Chondrocyte (in vitro differentiated cells): Measurements from ENCODE around the gene TTLL10. TPM values are rescaled to one million over a fixed set of nuclear protein-coding genes. Genes with fewer than 3 reads are reported as not detected.

Experiments used
- DNase-seq: peaks from one replicate; pipeline ENCODE4 v3.0.0; 2021; ENCODE audit warnings: mixed read lengths, low spot score
- H3K27ac Mint-ChIP-seq: one replicate; pipeline ENCODE4 v1.8.0; 2021; ENCODE audit warnings: mild to moderate bottlenecking, moderate library complexity, mixed read lengths; ENCODE audit not compliant: unreplicated experiment
- H3K27me3 Mint-ChIP-seq: 2 replicates; pipeline ENCODE4 v1.8.0; 2021; ENCODE audit warnings: low read depth, mixed read lengths
- H3K36me3 Mint-ChIP-seq: 2 replicates; pipeline ENCODE4 v1.8.0; 2021; ENCODE audit warnings: low read depth, mixed read lengths
- H3K4me1 Mint-ChIP-seq: 2 replicates; pipeline ENCODE4 v1.8.0; 2021; ENCODE audit warnings: low read depth, mild to moderate bottlenecking, mixed read lengths
- H3K4me3 Mint-ChIP-seq: one replicate; pipeline ENCODE4 v1.8.0; 2021; ENCODE audit warnings: mild to moderate bottlenecking, moderate library complexity, mixed read lengths; ENCODE audit not compliant: unreplicated experiment
- H3K9me3 Mint-ChIP-seq: 2 replicates; pipeline ENCODE4 v1.8.0; 2021; ENCODE audit warnings: low read depth, mixed read lengths
- total RNA-seq: library from RNA; stranded (reverse); gene quantifications from 3 replicates; pipeline ENCODE4 v1.2.1, GENCODE V29; 2021
- TF ChIP-seq, protein P1 (sequence below): fragments of 200-600 bp; sonication (generic); IDR thresholded peaks from 2 replicates; pipeline ENCODE4 v1.5.0; 2021; ENCODE audit warnings: antibody characterized with exemption, mild to moderate bottlenecking, moderate library complexity

TTLL10 gene
- total RNA-seq, 1 donor from 2014 or later, result not detected

- TF ChIP-seq, protein P1, sequence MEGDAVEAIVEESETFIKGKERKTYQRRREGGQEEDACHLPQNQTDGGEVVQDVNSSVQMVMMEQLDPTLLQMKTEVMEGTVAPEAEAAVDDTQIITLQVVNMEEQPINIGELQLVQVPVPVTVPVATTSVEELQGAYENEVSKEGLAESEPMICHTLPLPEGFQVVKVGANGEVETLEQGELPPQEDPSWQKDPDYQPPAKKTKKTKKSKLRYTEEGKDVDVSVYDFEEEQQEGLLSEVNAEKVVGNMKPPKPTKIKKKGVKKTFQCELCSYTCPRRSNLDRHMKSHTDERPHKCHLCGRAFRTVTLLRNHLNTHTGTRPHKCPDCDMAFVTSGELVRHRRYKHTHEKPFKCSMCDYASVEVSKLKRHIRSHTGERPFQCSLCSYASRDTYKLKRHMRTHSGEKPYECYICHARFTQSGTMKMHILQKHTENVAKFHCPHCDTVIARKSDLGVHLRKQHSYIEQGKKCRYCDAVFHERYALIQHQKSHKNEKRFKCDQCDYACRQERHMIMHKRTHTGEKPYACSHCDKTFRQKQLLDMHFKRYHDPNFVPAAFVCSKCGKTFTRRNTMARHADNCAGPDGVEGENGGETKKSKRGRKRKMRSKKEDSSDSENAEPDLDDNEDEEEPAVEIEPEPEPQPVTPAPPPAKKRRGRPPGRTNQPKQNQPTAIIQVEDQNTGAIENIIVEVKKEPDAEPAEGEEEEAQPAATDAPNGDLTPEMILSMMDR, result no peak
- Mint-ChIP-seq H3K4me3 (no peak overlapping the region), H3K27me3 (peaks cover 9% of the 10 kb centered on the region), H3K9me3 (no peaks in the 10 kb centered on the region), H3K27ac (no peak overlapping the region), H3K4me1 (no peaks in the 10 kb centered on the region), H3K36me3 (no peaks in the 10 kb centered on the region)
- DNase-seq, result no peak
These were observed 27.7 kb upstream of the TTLL10 start for GRCh38 chr1:1146026-1146425.

DNA sequence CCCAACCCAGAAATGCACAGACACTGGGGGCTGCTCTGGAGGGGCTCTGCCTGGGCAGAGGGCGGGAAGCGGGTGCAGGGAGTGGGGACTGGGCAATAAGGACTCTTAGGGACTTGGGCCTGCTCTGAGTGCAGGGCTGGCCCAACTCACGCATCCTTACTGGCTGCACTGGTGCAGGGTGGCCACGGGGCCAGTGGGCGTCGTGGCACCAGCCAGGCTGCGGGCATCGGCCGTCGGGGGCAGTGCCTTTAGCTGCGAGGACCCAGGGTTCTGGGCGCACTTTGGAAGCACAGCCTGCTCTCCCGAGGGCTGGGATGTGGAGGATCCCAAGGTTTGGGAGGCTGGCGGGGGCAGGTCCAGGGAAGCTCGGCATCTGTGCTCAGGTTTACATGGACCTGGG is 27.1 kb upstream of the TTLL10 start:
- H3K27me3 Mint-ChIP-seq, result peaks cover 9% of the 10 kb centered on the region
- no peak for DNase-seq
- TF ChIP-seq, protein P1, result no peak
- H3K36me3 Mint-ChIP-seq, result no peaks in the 10 kb centered on the region
- H3K4me3 Mint-ChIP-seq, result no peak overlapping the region
- no peaks in the 10 kb centered on the region for H3K4me1 Mint-ChIP-seq
- no peak overlapping the region for H3K27ac Mint-ChIP-seq
- H3K9me3 Mint-ChIP-seq, result no peaks in the 10 kb centered on the region

DNA sequence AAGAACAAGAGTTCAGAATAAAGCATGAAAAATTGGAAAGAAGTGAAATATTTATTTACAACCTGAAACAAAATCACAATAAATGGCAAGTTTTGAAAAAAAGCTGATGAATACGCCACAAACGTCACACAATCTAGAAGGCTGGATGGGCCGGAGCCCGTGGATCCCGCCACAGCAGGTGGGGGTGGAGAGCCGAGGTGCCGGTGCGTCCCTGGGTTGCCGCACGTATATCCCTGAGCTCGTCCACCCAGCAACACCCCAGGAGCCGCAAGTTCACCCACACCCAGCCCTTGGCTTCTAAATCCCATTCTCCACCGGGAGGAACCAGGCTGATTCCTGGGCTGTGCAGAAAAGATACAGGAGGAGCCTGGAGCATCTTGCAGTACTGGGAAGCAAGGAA is 25.6 kb upstream of the TTLL10 start:
- no peaks in the 10 kb centered on the region for H3K4me1 Mint-ChIP-seq
- H3K4me3 Mint-ChIP-seq, result no peak overlapping the region
- no peak for DNase-seq
- H3K27ac Mint-ChIP-seq, result no peak overlapping the region
- TF ChIP-seq, protein P1, result no peak
- no peaks in the 10 kb centered on the region for H3K36me3 Mint-ChIP-seq
- peaks cover 10% of the 10 kb centered on the region for H3K9me3 Mint-ChIP-seq
- peaks cover 9% of the 10 kb centered on the region for H3K27me3 Mint-ChIP-seq

- peaks cover 9% of the 10 kb centered on the region for H3K27me3 Mint-ChIP-seq
- no peaks in the 10 kb centered on the region for H3K36me3 Mint-ChIP-seq
- TF ChIP-seq, protein P1, result no peak
- no peak for DNase-seq
- H3K9me3 Mint-ChIP-seq, result peaks cover 15% of the 10 kb centered on the region
- no peak overlapping the region for H3K4me3 Mint-ChIP-seq
- H3K4me1 Mint-ChIP-seq, result no peaks in the 10 kb centered on the region
- no peak overlapping the region for H3K27ac Mint-ChIP-seq
These were observed 25.1 kb upstream of the TTLL10 start for GRCh38 chr1:1148569-1148968.

GRCh38 chr1:1149416-1149815 is 24.3 kb upstream of the TTLL10 start:
- Mint-ChIP-seq H3K27ac (no peak overlapping the region), H3K4me1 (no peaks in the 10 kb centered on the region), H3K9me3 (peaks cover 15% of the 10 kb centered on the region), H3K36me3 (no peaks in the 10 kb centered on the region), H3K4me3 (no peak overlapping the region), H3K27me3 (peaks cover 9% of the 10 kb centered on the region)
- TF ChIP-seq, protein P1, result no peak
- no peak for DNase-seq
